ENCODE measurements around the gene PLA2G4E.

The PLA2G4E gene

DNA sequence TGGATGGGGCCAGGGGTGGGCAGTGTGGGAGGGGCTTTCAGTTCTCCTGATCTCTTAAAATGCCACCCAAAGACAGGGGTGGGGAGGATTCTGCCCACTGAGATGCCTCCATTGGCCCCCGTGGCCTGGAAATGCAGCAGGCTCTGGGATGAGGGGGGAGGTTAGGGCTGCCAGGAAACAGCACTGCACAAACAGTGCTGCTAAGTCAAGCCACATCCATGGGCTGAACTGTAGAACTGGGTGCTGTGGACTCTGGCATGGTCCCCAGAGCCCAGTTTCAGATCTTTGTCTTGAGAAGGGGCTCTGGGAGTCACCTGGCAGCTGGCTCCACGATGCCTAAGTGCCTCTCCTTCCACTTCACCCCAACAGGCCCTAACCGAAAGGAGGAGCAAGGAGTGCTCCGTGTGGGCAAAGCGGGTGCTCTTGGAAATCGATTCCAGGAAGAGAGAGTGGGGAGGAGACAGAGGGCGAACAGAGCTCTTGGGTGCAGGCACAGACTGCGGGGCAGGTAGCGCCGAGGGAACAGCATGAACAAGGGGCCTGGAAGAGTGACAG, 7.8 kb downstream of the PLA2G4E start:
- Histone ChIP-seq H3K36me3 (replicated peaks) (no peaks in the 10 kb centered on the region), H3K4me3 (ENCODE audit: low read depth, low read length) (no peak overlapping the region), H3K27me3 (replicated peaks) (peaks cover 7% of the 10 kb centered on the region), H3K27ac (no peak overlapping the region)
- no peak for TF ChIP-seq CTCF (IDR thresholded peaks at IDR 0.05; ENCODE audit: low read depth, low read length, missing control alignments)
- in situ Hi-C loops (cut with HindIII; ENCODE audit: low pct_ligation_motif_present, low sequenced_read_pairs): no loop called here
- no peak for DNase-seq

DNA sequence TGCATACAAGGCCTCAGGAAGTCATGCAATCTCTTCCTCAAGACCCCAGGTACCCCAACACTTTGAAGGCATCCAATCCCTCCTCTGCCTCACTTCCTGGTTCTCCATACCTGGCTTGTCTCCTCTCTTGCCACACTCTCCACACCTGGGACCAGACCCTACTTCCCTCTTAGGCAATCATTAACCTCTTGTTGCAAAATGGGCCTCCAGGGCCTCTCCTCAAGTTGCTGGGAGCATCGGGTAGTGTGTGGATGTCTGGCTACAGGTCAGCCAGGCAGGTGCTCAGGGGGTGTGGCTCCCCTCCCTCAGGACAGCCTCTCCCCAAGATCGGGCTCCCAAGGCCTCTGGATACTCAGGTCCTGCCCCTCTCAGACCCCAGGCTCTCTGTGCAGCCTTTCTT, 8.6 kb downstream of the PLA2G4E start:
- no peak for TF ChIP-seq CTCF (IDR thresholded peaks at IDR 0.05; ENCODE audit: low read depth, low read length, missing control alignments)
- no peaks in the 10 kb centered on the region for H3K36me3 ChIP-seq (replicated peaks)
- DNase-seq: no peak
- no peak overlapping the region for H3K4me3 ChIP-seq (ENCODE audit: low read depth, low read length)
- H3K27ac ChIP-seq: no peak overlapping the region
- H3K27me3 ChIP-seq (replicated peaks): peaks cover 6% of the 10 kb centered on the region
- in situ Hi-C loops (cut with HindIII; ENCODE audit: low pct_ligation_motif_present, low sequenced_read_pairs): no loop called here

DNA sequence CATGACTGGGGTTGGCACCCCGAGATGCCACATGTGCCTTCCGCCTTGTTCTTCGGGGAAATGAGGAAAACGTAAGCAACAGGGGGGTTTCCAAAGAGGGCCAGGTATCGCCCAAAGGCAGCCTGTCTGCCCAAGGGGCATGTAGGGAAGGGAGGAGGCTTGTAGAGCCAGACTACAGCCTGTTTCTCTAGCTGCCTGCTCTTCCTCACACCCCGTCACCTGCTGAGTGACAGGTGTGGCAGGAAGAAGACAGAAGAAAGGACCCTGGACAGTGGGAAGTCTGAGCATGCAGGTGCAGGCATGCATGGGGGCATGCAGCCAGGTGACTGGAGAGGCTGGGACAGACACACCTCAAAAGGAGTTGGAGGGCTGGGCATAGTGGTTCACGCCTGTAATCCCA, 9.8 kb downstream of the PLA2G4E start:
- in situ Hi-C loops (cut with HindIII; ENCODE audit: low pct_ligation_motif_present, low sequenced_read_pairs): no loop called here
- H3K27ac ChIP-seq: no peak overlapping the region
- peaks cover 2% of the 10 kb centered on the region for H3K27me3 ChIP-seq (replicated peaks)
- TF ChIP-seq CTCF (IDR thresholded peaks at IDR 0.05; ENCODE audit: low read depth, low read length, missing control alignments): no peak
- no peak overlapping the region for H3K4me3 ChIP-seq (ENCODE audit: low read depth, low read length)
- no peaks in the 10 kb centered on the region for H3K36me3 ChIP-seq (replicated peaks)
- DNase-seq: no peak

GRCh38 chr15:42010434-42010833, 10.4 kb downstream of the PLA2G4E start:
- H3K27ac ChIP-seq: no peak overlapping the region
- H3K36me3 ChIP-seq (replicated peaks): no peaks in the 10 kb centered on the region
- no peak for TF ChIP-seq CTCF (IDR thresholded peaks at IDR 0.05; ENCODE audit: low read depth, low read length, missing control alignments)
- peaks cover 2% of the 10 kb centered on the region for H3K27me3 ChIP-seq (replicated peaks)
- H3K4me3 ChIP-seq (ENCODE audit: low read depth, low read length): no peak overlapping the region
- DNase-seq: no peak
- in situ Hi-C loops (cut with HindIII; ENCODE audit: low pct_ligation_motif_present, low sequenced_read_pairs): no loop called here

DNA sequence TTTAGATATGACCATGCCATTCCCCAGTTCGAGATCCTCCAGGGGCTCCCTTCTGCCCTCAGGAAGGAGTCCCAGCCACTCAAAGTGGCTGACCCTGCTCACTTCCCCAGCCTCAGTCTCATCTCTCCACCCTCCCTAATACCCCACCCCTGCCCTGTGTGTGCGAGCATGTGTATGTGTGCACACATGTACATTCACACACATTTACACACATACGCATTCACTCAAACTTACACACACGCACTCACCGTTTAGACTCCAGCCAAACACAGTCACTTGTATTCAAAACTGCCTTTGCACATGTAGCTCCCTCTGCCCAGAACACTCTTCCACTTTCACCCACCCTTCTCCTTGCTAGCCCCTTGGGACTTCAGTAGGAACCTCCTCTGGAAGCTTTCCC, 11.4 kb downstream of the PLA2G4E start:
- peaks cover 2% of the 10 kb centered on the region for H3K27me3 ChIP-seq (replicated peaks)

More for the DNA sequence above, 11.4 kb downstream of the PLA2G4E start:
- TF ChIP-seq CTCF (IDR thresholded peaks at IDR 0.05; ENCODE audit: low read depth, low read length, missing control alignments): no peak
- no peak for DNase-seq
- H3K27ac ChIP-seq: no peak overlapping the region
- no peak overlapping the region for H3K4me3 ChIP-seq (ENCODE audit: low read depth, low read length)
- in situ Hi-C loops (cut with HindIII; ENCODE audit: low pct_ligation_motif_present, low sequenced_read_pairs): no loop called here
- H3K36me3 ChIP-seq (replicated peaks): no peaks in the 10 kb centered on the region
